HG03342 (cell line): ENCODE measurements around the gene STX1B.
A peak's percentile ranks its signal among the peaks of the same experiment; 100 is the strongest.

Source experiments
- ATAC-seq: cut with Tn5 transposase; IDR thresholded peaks from one replicate; pipeline ENCODE4 v1.9.1; 2021; ENCODE audit warnings: mild to moderate bottlenecking, moderate library complexity; ENCODE audit not compliant: unreplicated experiment

The STX1B gene

GRCh38 chr16:30996985-30997724 is 13.3 kb downstream of the STX1B start:
- peak; percentile 82 for ATAC-seq

GRCh38 chr16:30996324-30996984 is 14.0 kb downstream of the STX1B start:
- ATAC-seq, result no peak

GRCh38 chr16:30995927-30996323 is 14.5 kb downstream of the STX1B start:
- no peak for ATAC-seq

- no peak for ATAC-seq
Observed at GRCh38 chr16:30992931-30993816, 17.3 kb downstream of the STX1B start.

GRCh38 chr16:30992276-30992780 is 18.1 kb downstream of the STX1B start:
- no peak for ATAC-seq

- no peak for ATAC-seq
Observed at GRCh38 chr16:30991052-30991451, 19.4 kb downstream of the STX1B start.

GRCh38 chr16:30990105-30990504 is 20.3 kb downstream of the STX1B start:
- ATAC-seq, result no peak

GRCh38 chr16:30989469-30990047 is 20.9 kb downstream of the STX1B start:
- no peak for ATAC-seq

- no peak for ATAC-seq
Observed at GRCh38 chr16:30987581-30988190, 22.8 kb downstream of the STX1B start.

GRCh38 chr16:30986129-30986991 is 24.1 kb downstream of the STX1B start:
- ATAC-seq, result no peak

GRCh38 chr16:30985401-30986128 is 24.9 kb downstream of the STX1B start:
- ATAC-seq, result no peak

GRCh38 chr16:30984669-30985400 is 25.6 kb downstream of the STX1B start, which contains the start of gene HSD3B7:
HSD3B7 (plus strand) TSS chr16:30985207; CDS start chr16:30985659, 452 bp downstream.
- no peak for ATAC-seq

- no peak for ATAC-seq
Observed at GRCh38 chr16:30983898-30984610, 26.4 kb downstream of the STX1B start.

GRCh38 chr16:30983289-30983889 is 27.0 kb downstream of the STX1B start:
- no peak for ATAC-seq

GRCh38 chr16:30982548-30983288 is 27.7 kb downstream of the STX1B start:
- ATAC-seq, result no peak

- no peak for ATAC-seq
Observed at GRCh38 chr16:30980959-30981358, 29.5 kb downstream of the STX1B start.
